Measurements from ENCODE around the gene MTA1. TPM values are rescaled to one million over a fixed set of nuclear protein-coding genes. Genes with fewer than 3 reads are reported as not detected.

The MTA1 gene
- polyA plus RNA-seq, 1 of the 3 experiments (the other 2 are of a cell fraction), result 96.3 TPM

- ChIA-PET CTCF (interaction anchor here (2.0 kb wide), 1 partner anchor 19 kb away, joined by 5 read pairs; no protein-coding TSS in a partner anchor), POLR2A (no interaction called here)
- DNase-seq, result no peak
- Histone ChIP-seq H3K9me3 (no peaks in the 10 kb centered on the region), H3F3A (replicated peaks; ENCODE audit: insufficient read depth) (peaks cover 26% of the 10 kb centered on the region), H2AFZ (ENCODE audit: low read depth) (no peak overlapping the region), H3K9ac (no peak overlapping the region), H3K27me3 (ENCODE audit: insufficient read depth) (no peaks in the 10 kb centered on the region), H3K27ac (ENCODE audit: low read depth in 2 of 2, low read length in 1 of 2) (peak overlapping the region in 1 of 2 experiments; percentile 54; a peak in 1 of 4 replicates), H3K9me2 (no peaks in the 10 kb centered on the region), H3K4me1 (ENCODE audit: control insufficient read depth in 1 of 2, insufficient read depth in 2 of 2, low read depth in 1 of 2, low read length in 1 of 2) (no peaks in the 10 kb centered on the region; a peak in 1 of 4 replicates), H3K36me3 (replicated peaks in 1 of 2; ENCODE audit: control insufficient read depth in 1 of 2, insufficient read depth in 2 of 2, low read length in 1 of 2) (peaks cover 6 to 23% of the 10 kb centered on the region in 2 experiments), H3K4me2 (no peak overlapping the region), H3K4me3 (ENCODE audit: low read depth in 2 of 2, low read length in 1 of 2) (no peak overlapping the region), H3K79me2 (ENCODE audit: insufficient read depth) (peaks cover 100% of the 10 kb centered on the region), H4K20me1 (ENCODE audit: insufficient read depth) (peaks cover 84% of the 10 kb centered on the region)
- no peak for TF ChIP-seq RAD21 (IDR thresholded peaks at IDR 0.05; ENCODE audit: low read length)
- TF ChIP-seq SIN3A (IDR thresholded peaks at IDR 0.05; ENCODE audit: borderline replicate concordance, low read depth, low read length), result no peak
- no peak for TF ChIP-seq MEF2A (IDR thresholded peaks at IDR 0.05; ENCODE audit: borderline replicate concordance, low read depth)
- TF ChIP-seq MXI1 (IDR thresholded peaks at IDR 0.05; ENCODE audit: low read depth, low read length), result no peak
- no peak for TF ChIP-seq RFX5 (IDR thresholded peaks at IDR 0.05; ENCODE audit: low read length)
- no peak for TF ChIP-seq SMC3 (IDR thresholded peaks at IDR 0.05; ENCODE audit: low read depth, low read length)
- 100% methylated on average over 6 of the region's 6 CpGs for WGBS (ENCODE audit: low lambda C conversion rate)
Observed at GRCh38 chr14:105430042-105430441, 10.4 kb downstream of the MTA1 start.

- Histone ChIP-seq H2AFZ (ENCODE audit: low read depth) (no peak overlapping the region), H3K4me2 (peak overlapping the region; percentile 9; the same call in 1 of the 2 replicates), H4K20me1 (ENCODE audit: insufficient read depth) (peaks cover 84% of the 10 kb centered on the region), H3K9ac (no peak overlapping the region), H3K4me3 (ENCODE audit: low read depth in 2 of 2, low read length in 1 of 2) (no peak overlapping the region), H3K9me2 (no peaks in the 10 kb centered on the region), H3K27me3 (ENCODE audit: insufficient read depth) (no peaks in the 10 kb centered on the region), H3F3A (replicated peaks; ENCODE audit: insufficient read depth) (peaks cover 26% of the 10 kb centered on the region), H3K27ac (ENCODE audit: low read depth in 2 of 2, low read length in 1 of 2) (peak overlapping the region in 1 of 2 experiments; percentile 54; a peak in 1 of 4 replicates), H3K9me3 (no peaks in the 10 kb centered on the region), H3K79me2 (ENCODE audit: insufficient read depth) (peaks cover 100% of the 10 kb centered on the region), H3K4me1 (ENCODE audit: control insufficient read depth in 1 of 2, insufficient read depth in 2 of 2, low read depth in 1 of 2, low read length in 1 of 2) (no peaks in the 10 kb centered on the region; a peak in 1 of 4 replicates), H3K36me3 (replicated peaks in 1 of 2; ENCODE audit: control insufficient read depth in 1 of 2, insufficient read depth in 2 of 2, low read length in 1 of 2) (peaks cover 6 to 23% of the 10 kb centered on the region in 2 experiments)
- ChIA-PET POLR2A (no interaction called here), CTCF (interaction anchor here (1.0 to 2.0 kb wide), 2 partner anchors 18 to 108 kb away, joined by 3 to 5 read pairs; no protein-coding TSS in a partner anchor)
- WGBS (ENCODE audit: low lambda C conversion rate), result 40% methylated on average over 9 of the region's 9 CpGs
- TF ChIP-seq NFIC (IDR thresholded peaks at IDR 0.05; ENCODE audit: borderline replicate concordance) (peak; percentile 71), FOSL2 (IDR thresholded peaks at IDR 0.05; ENCODE audit: borderline replicate concordance, low read depth) (peak; percentile 46; the same call in 1 of the 2 replicates), RFX5 (IDR thresholded peaks at IDR 0.05; ENCODE audit: low read length) (no peak)
- DNase-seq, result no peak
Observed at GRCh38 chr14:105430565-105430964, 10.9 kb downstream of the MTA1 start.

- Histone ChIP-seq H3K9me3 (no peaks in the 10 kb centered on the region), H3K9me2 (no peaks in the 10 kb centered on the region), H3K27ac (ENCODE audit: low read depth in 2 of 2, low read length in 1 of 2) (peak overlapping the region in 1 of 2 experiments; percentile 54; a peak in 1 of 4 replicates), H3K4me3 (ENCODE audit: low read depth in 2 of 2, low read length in 1 of 2) (no peak overlapping the region), H3K79me2 (ENCODE audit: insufficient read depth) (peaks cover 100% of the 10 kb centered on the region), H3K27me3 (ENCODE audit: insufficient read depth) (no peaks in the 10 kb centered on the region), H4K20me1 (ENCODE audit: insufficient read depth) (peaks cover 90% of the 10 kb centered on the region), H3F3A (replicated peaks; ENCODE audit: insufficient read depth) (peaks cover 26% of the 10 kb centered on the region), H2AFZ (ENCODE audit: low read depth) (no peak overlapping the region), H3K36me3 (replicated peaks in 1 of 2; ENCODE audit: control insufficient read depth in 1 of 2, insufficient read depth in 2 of 2, low read length in 1 of 2) (peaks cover 6 to 23% of the 10 kb centered on the region in 2 experiments), H3K4me2 (no peak overlapping the region), H3K9ac (no peak overlapping the region), H3K4me1 (ENCODE audit: control insufficient read depth in 1 of 2, insufficient read depth in 2 of 2, low read depth in 1 of 2, low read length in 1 of 2) (no peaks in the 10 kb centered on the region; a peak in 1 of 4 replicates)
- ChIA-PET CTCF (interaction anchor here (1.0 to 2.0 kb wide), 2 partner anchors 17 to 107 kb away, joined by 3 to 5 read pairs; no protein-coding TSS in a partner anchor), POLR2A (no interaction called here)
- 100% methylated on average over 1 of the region's 1 CpG for WGBS (ENCODE audit: low lambda C conversion rate)
- DNase-seq, result no peak
- TF ChIP-seq USF1 (IDR thresholded peaks at IDR 0.05; ENCODE audit: borderline replicate concordance, low read depth) (no peak), TCF12 (IDR thresholded peaks at IDR 0.05) (no peak), TAF1 (IDR thresholded peaks at IDR 0.05; ENCODE audit: borderline replicate concordance, low read depth, low read length) (no peak), FOSL2 (IDR thresholded peaks at IDR 0.05; ENCODE audit: borderline replicate concordance, low read depth) (no peak), SMC3 (IDR thresholded peaks at IDR 0.05; ENCODE audit: low read depth, low read length) (no peak), POLR2AphosphoS5 (IDR thresholded peaks at IDR 0.05; ENCODE audit: low read depth, low read length) (no peak), MXI1 (IDR thresholded peaks at IDR 0.05; ENCODE audit: low read depth, low read length) (no peak), RXRA (IDR thresholded peaks at IDR 0.05; ENCODE audit: borderline replicate concordance, low read depth) (no peak), ZBTB33 (IDR thresholded peaks at IDR 0.05; ENCODE audit: borderline replicate concordance, low read depth) (no peak), PBX3 (IDR thresholded peaks at IDR 0.05) (no peak)
Observed at GRCh38 chr14:105431256-105431655, 11.6 kb downstream of the MTA1 start.
